ENCODE data around the gene SERTM1. TPM values are rescaled to one million over a fixed set of nuclear protein-coding genes. Genes with fewer than 3 reads are reported as not detected.

SERTM1 gene
- total and polyA plus RNA-seq, 8 donors: 0.67 to 12.4 (median 7.3) TPM

DNA sequence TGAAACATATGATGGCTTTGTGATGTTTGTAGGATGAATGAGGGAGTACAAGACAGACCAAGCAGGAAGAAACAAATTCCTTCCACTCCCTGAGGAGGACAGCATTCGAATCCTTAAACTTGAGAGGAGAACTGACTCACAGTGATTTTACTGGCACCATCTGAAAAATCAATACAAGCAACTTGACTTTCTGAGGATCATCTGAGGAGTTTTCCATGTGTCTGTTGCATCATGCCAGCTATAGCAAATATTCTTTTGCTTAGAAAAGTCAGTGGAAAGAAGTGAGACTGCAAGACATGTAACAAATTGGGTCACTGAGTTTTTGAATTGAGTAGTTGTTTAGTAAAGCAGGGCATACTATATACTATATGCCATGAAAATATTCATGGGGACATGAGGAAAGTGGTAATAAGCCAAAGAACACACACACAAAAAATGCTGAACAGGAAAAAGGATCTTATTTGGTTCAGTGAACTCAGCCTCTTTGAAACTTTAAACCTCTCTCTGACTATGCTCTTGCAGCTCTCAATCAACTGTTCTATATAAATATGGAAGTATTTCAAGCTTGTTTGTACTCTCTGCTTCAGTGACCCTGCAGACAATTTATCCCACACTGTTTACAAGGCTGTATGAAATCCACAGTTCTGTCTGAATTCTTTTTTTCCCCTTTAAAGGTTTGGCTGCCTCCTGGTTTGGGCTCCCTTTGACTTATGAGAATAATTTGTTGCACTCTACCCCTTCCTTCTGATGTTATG, 35.5 kb downstream of the SERTM1 start:
- Histone ChIP-seq H3K4me3 (no peak overlapping the region), H3K36me3 (no peaks in the 10 kb centered on the region), H3K27ac (no peak overlapping the region), H3K9me3 (no peaks in the 10 kb centered on the region), H3K27me3 (no peaks in the 10 kb centered on the region), H3K4me1 (no peaks in the 10 kb centered on the region)
- ATAC-seq: no peak
- no peak for DNase-seq
- TF ChIP-seq, protein P1, sequence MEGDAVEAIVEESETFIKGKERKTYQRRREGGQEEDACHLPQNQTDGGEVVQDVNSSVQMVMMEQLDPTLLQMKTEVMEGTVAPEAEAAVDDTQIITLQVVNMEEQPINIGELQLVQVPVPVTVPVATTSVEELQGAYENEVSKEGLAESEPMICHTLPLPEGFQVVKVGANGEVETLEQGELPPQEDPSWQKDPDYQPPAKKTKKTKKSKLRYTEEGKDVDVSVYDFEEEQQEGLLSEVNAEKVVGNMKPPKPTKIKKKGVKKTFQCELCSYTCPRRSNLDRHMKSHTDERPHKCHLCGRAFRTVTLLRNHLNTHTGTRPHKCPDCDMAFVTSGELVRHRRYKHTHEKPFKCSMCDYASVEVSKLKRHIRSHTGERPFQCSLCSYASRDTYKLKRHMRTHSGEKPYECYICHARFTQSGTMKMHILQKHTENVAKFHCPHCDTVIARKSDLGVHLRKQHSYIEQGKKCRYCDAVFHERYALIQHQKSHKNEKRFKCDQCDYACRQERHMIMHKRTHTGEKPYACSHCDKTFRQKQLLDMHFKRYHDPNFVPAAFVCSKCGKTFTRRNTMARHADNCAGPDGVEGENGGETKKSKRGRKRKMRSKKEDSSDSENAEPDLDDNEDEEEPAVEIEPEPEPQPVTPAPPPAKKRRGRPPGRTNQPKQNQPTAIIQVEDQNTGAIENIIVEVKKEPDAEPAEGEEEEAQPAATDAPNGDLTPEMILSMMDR (IDR thresholded peaks at IDR 0.05): no peak
- intact Hi-C loops (cut with DNase I): no loop called here

DNA sequence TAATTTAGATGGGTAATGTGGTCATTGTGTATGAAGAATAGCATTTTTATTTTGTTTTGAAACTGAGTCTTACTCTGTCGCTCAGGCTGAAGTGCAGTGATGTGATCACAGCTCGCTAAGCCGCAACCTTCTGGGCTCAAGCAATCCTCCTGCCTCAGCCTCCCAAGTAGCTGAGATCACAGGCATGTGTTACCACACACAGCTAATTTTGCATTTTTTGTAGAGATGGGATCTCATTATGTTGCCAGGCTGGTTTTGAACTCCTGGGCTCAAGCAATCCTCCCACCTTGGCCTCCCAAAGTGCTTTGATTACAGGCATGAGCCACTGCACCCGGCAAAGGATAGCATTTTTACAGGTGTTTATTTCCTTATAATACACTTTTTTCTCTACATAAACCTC, 36.6 kb downstream of the SERTM1 start:
- Histone ChIP-seq H3K4me3 (no peak overlapping the region), H3K27me3 (no peaks in the 10 kb centered on the region), H3K9me3 (no peaks in the 10 kb centered on the region), H3K4me1 (no peaks in the 10 kb centered on the region), H3K36me3 (no peaks in the 10 kb centered on the region), H3K27ac (no peak overlapping the region)
- DNase-seq (no peak), ATAC-seq (no peak)
- intact Hi-C loops (cut with DNase I): no loop called here
- TF ChIP-seq, protein P1 (IDR thresholded peaks at IDR 0.05): no peak

DNA sequence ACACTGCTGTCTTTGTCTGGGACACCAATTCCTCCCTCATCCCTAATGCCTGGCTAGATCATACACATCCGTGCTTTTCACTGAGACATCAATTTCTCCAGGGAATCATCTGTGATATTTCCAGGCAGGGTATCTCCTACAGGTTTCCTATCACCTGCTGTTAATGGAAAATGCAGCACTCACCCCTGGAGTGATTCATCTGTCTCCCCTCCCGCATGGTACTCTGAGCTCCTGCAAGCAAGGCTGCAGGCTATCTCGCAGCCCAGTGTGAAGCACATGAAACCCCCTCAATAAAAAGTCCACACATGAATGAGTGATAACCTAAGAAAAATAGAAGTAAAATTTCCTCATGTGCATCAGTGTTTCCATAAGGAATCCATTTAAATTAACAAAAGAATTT, 38.5 kb downstream of the SERTM1 start:
- no peaks in the 10 kb centered on the region for H3K4me1 ChIP-seq
- intact Hi-C loops (cut with DNase I): no loop called here
- no peaks in the 10 kb centered on the region for H3K9me3 ChIP-seq
- TF ChIP-seq, protein P1 (IDR thresholded peaks at IDR 0.05): no peak
- H3K36me3 ChIP-seq: no peaks in the 10 kb centered on the region
- no peak overlapping the region for H3K27ac ChIP-seq
- no peak for DNase-seq
- H3K27me3 ChIP-seq: no peaks in the 10 kb centered on the region
- no peak for ATAC-seq
- no peak overlapping the region for H3K4me3 ChIP-seq

DNA sequence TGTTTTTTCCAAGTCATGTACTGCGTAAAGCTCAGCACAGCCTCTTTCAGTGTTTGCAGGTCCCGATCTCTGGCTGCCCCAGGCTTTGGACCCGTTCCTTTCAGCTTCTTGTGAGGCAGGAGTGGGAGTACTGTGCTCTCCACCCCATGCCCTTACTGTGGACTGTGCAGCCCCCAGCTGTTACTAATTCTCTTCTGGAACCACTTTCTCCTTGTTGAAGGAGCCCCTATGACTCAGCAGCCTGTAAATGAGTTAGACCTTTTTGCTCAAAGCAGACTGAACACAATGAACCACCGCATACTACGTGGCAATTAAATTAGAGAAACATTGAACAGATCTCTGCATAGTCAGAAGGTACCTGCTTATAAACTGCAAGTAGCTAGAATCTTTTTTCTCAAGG, 39.0 kb downstream of the SERTM1 start:
- intact Hi-C loops (cut with DNase I): no loop called here
- no peak overlapping the region for H3K4me3 ChIP-seq
- no peaks in the 10 kb centered on the region for H3K9me3 ChIP-seq
- ATAC-seq: peak; percentile 61
- TF ChIP-seq, protein P1 (IDR thresholded peaks at IDR 0.05): no peak
- H3K27me3 ChIP-seq: no peaks in the 10 kb centered on the region
- H3K27ac ChIP-seq: no peak overlapping the region
- no peak for DNase-seq
- no peaks in the 10 kb centered on the region for H3K36me3 ChIP-seq
- no peaks in the 10 kb centered on the region for H3K4me1 ChIP-seq

DNA sequence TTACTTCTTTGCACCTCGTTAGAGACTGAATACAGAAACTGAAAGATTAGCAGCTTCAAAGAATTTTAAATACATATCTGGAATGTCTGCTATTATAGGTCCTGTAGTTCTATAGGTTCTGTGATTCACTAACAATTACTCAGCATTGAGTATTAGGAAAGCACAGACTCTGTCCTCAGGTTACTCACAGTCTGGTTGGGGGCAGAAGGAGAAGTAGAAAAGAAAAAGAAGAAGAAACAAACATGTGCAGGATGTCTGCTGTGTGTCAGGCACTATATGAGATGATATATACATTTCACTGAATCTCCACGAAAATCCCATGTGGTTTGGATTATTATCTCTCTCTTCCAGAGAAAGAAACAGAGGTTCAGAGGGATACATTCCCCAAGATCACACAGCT, 40.1 kb downstream of the SERTM1 start:
- Histone ChIP-seq H3K36me3 (no peaks in the 10 kb centered on the region), H3K4me1 (no peaks in the 10 kb centered on the region), H3K27me3 (no peaks in the 10 kb centered on the region), H3K9me3 (no peaks in the 10 kb centered on the region), H3K27ac (no peak overlapping the region), H3K4me3 (no peak overlapping the region)
- TF ChIP-seq, protein P1 (IDR thresholded peaks at IDR 0.05): no peak
- DNase-seq (no peak), ATAC-seq (no peak)
- intact Hi-C loops (cut with DNase I): no loop called here

All from left lung (tissue), 10 donors.